Stomach (tissue), 9 donors: ENCODE measurements around the gene CSN2. TPM values are rescaled to one million over a fixed set of nuclear protein-coding genes. Genes with fewer than 3 reads are reported as not detected.

Experiments used
- DNase-seq, 2 donors: peaks; one replicate each; pipeline versions ENCODE4 v3.0.0 to v3.0.0-alpha.2; 2013 to 2019
- H3K27ac ChIP-seq, 5 donors: fragments of 200-600 bp in 4 of 5; sonication (generic) in 4 of 5; one replicate each; pipeline ENCODE4 v1.5.1; 2013 to 2019; ENCODE audit warnings: mild to moderate bottlenecking in 1 of 5, moderate library complexity in 1 of 5
- H3K27me3 ChIP-seq, 3 donors: fragments of 200-600 bp; sonication (generic); one replicate each; pipeline ENCODE4 v1.5.1; 2017 to 2019; ENCODE audit warnings: mixed run types in 1 of 3
- H3K36me3 ChIP-seq, 4 donors: fragments of 200-600 bp; sonication (generic); 1 replicate in 3 of 4; 2 replicates in 1 of 4; pipeline ENCODE4 v1.5.1; 2016 to 2019
- H3K4me1 ChIP-seq, 4 donors: fragments of 200-600 bp; sonication (generic); one replicate each; pipeline ENCODE4 v1.5.1; 2016 to 2019
- H3K4me3 ChIP-seq, 4 donors: fragments of 200-600 bp; sonication (generic) in 3 of 4; one replicate each; pipeline ENCODE4 v1.5.1; 2016 to 2019; ENCODE audit warnings: mild to moderate bottlenecking in 1 of 4
- H3K9me3 ChIP-seq, 4 donors: fragments of 200-600 bp; sonication (generic); one replicate each; pipeline ENCODE4 v1.5.1; 2016 to 2019
- CTCF ChIP-seq, 7 experiments: fragments of 450-650 bp in 4 of 7; fragments of 200-600 bp in 3 of 7; sonication (generic) in 3 of 7; IDR thresholded peaks; one replicate each; pipeline ENCODE4 v1.5.1; 2016 to 2019; ENCODE audit warnings: antibody characterized with exemption in 7 of 7, control low read depth in 2 of 7, mild to moderate bottlenecking in 1 of 7
- EP300 ChIP-seq: sonication (generic); formaldehyde crosslinking; IDR thresholded peaks from one replicate; pipeline ENCODE4 v1.6.1; 2017; ENCODE audit warnings: antibody characterized with exemption
- POLR2A ChIP-seq, 4 donors: fragments of 450-650 bp; IDR thresholded peaks; one replicate each; pipeline ENCODE4 v1.6.1; 2016; ENCODE audit warnings: antibody characterized with exemption in 4 of 4, control low read depth in 2 of 4, mild to moderate bottlenecking in 1 of 4, moderate library complexity in 1 of 4
- POLR2AphosphoS5 ChIP-seq, 3 donors: sonication (generic); formaldehyde crosslinking; IDR thresholded peaks; one replicate each; pipeline ENCODE4 v1.6.1; 2016; ENCODE audit warnings: antibody characterized with exemption in 3 of 3
- WGBS, 5 donors: extraction: QIAGEN DNeasy Blood & Tissue Kit in 3 of 5; methylation state at CpG; one replicate each; pipeline versions ENCODE4 v1.1.5 to v1.1.7; 2013 to 2018; 5-methylcytosine and 5-hydroxymethylcytosine counted together
- intact Hi-C: fragments of 100-400 bp; cut with DNase I; formaldehyde crosslinking; loops from one replicate; pipeline ENCODE4 v1.15.1; 2023; ENCODE audit warnings: low total_unique reads
- polyA plus RNA-seq, 3 donors: library from polyadenylated mRNA; stranded (reverse); fragments of 200-250 nt; gene quantifications; one replicate each; pipeline ENCODE4 v1.2.3, GENCODE V29; 2013
- total RNA-seq, 5 donors: library from RNA; depleted of rRNA; stranded (reverse); fragments of >200 nt; gene quantifications; one replicate each; pipeline versions ENCODE4 v1.1.0 to v1.2.3, GENCODE V29; 2014 to 2016
- donor health status: healthy with polysubstance abuse.
- donor health status: Bipolar disorder and iron deficiency.
- donor health status: healthy.

The CSN2 gene
- total and polyA plus RNA-seq, 8 donors, result not detected

- no peak overlapping the region for H3K4me3 ChIP-seq
- WGBS, 5 donors, result 92 to 99% (median 94%) methylated on average over 4 of the region's 4 CpGs
- DNase-seq, result no peak
- H3K36me3 ChIP-seq, result no peaks in the 10 kb centered on the region
- TF ChIP-seq EP300 (no peak), CTCF (IDR thresholded peaks at IDR 0.05) (no peak), POLR2A (IDR thresholded peaks at IDR 0.05) (no peak), POLR2AphosphoS5 (IDR thresholded peaks at IDR 0.05) (no peak)
- H3K4me1 ChIP-seq, result no peaks in the 10 kb centered on the region
- H3K27ac ChIP-seq, result no peak overlapping the region
- H3K27me3 ChIP-seq, result no peaks in the 10 kb centered on the region
- intact Hi-C loops, result no loop called here
- no peaks in the 10 kb centered on the region for H3K9me3 ChIP-seq
Observed at GRCh38 chr4:69909195-69909594, 56.3 kb downstream of the CSN2 start.

GRCh38 chr4:69907151-69907550 lies 58.4 kb downstream of the CSN2 start:
- no peaks in the 10 kb centered on the region for H3K36me3 ChIP-seq
- TF ChIP-seq EP300 (no peak), POLR2A (IDR thresholded peaks at IDR 0.05) (no peak), CTCF (IDR thresholded peaks at IDR 0.05) (no peak), POLR2AphosphoS5 (IDR thresholded peaks at IDR 0.05) (no peak)
- H3K27ac ChIP-seq, result no peak overlapping the region
- H3K27me3 ChIP-seq, result no peaks in the 10 kb centered on the region
- intact Hi-C loops, result no loop called here
- 53 to 78% (median 62%) methylated on average over 1 of the region's 1 CpG for WGBS, 5 donors
- H3K4me3 ChIP-seq, result no peak overlapping the region
- H3K9me3 ChIP-seq, result no peaks in the 10 kb centered on the region
- no peak for DNase-seq
- H3K4me1 ChIP-seq, result no peaks in the 10 kb centered on the region

Other genes starting within 250 kb of the CSN2 start
- gene SULT1B1, start 205.1 kb downstream of the CSN2 start, total RNA-seq, result 10 to 100 TPM in 4 of 5 donors, 1 to 10 TPM in 1; 5.3 to 58.9 (median 42.9) TPM
- 10 to 100 TPM in 2 of 3 donors, 1 to 10 TPM in 1; 1.8 to 57.6 (median 12.5) TPM for gene SULT1B1, start 205.1 kb downstream of the CSN2 start, polyA plus RNA-seq
- gene SULT1E1, start 105.6 kb downstream of the CSN2 start, total RNA-seq, result 10 to 100 TPM in 1 of 5 donors, 1 to 10 TPM in 1, under 1 TPM in 1, not detected in 2; 0.87 to 52.1 (median 3.5) TPM
- 1 to 10 TPM in 1 of 3 donors, under 1 TPM in 2; 0.62 to 3.2 (median 0.68) TPM for gene SULT1E1, start 105.6 kb downstream of the CSN2 start, polyA plus RNA-seq
- gene CSN1S1, start 34.7 kb downstream of the CSN2 start, total RNA-seq, result not detected
- under 1 TPM in 1 of 3 donors, not detected in 2; 0.50 TPM for gene CSN1S1, start 34.7 kb downstream of the CSN2 start, polyA plus RNA-seq
- not detected for gene STATH, start 30.2 kb upstream of the CSN2 start, total RNA-seq
- gene STATH, start 30.2 kb upstream of the CSN2 start, polyA plus RNA-seq, result not detected
- gene HTN3, start 62.7 kb upstream of the CSN2 start, total RNA-seq, result not detected
- not detected for gene HTN3, start 62.7 kb upstream of the CSN2 start, polyA plus RNA-seq
- gene HTN1, start 84.7 kb upstream of the CSN2 start, total RNA-seq, result not detected
- gene HTN1, start 84.7 kb upstream of the CSN2 start, polyA plus RNA-seq, result not detected
- not detected for gene PRR27, start 188.5 kb upstream of the CSN2 start, total RNA-seq
- not detected for gene PRR27, start 188.5 kb upstream of the CSN2 start, polyA plus RNA-seq
- 1 to 10 TPM in 1 of 5 donors, under 1 TPM in 1, not detected in 3; 0.37 to 7.1 TPM for gene ODAM, start 230.0 kb upstream of the CSN2 start, total RNA-seq
- gene ODAM, start 230.0 kb upstream of the CSN2 start, polyA plus RNA-seq, result 10 to 100 TPM; 11.9 to 20.3 (median 15.9) TPM